Measurements from ENCODE around the gene WDR7. TPM values are rescaled to one million over a fixed set of nuclear protein-coding genes. Genes with fewer than 3 reads are reported as not detected.

WDR7 gene
- total RNA-seq, 6 experiments from 2014 or later, result 10.4 to 18.8 (median 15.3) TPM

DNA sequence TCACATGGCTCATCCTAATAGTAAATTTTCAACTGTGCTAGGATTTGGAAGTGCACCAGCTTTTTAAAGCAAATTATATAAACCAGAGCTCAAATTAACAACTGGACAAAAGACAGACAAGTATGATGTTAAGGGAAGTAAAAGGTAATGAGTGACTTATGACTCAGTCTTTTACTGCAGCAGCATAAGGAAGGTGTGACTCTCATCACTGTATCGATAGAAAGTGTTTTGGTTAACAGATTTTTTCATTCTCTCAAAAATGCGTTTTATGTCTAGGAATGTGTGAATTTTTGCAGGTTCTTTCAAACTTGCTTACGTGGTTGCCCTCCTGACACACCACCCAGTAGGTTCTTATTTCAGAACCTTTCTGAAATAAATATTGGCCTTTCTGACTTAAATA is 251.5 kb downstream of the WDR7 start:
- no peak for ATAC-seq
- H3K27me3 ChIP-seq, result no peaks in the 10 kb centered on the region
- TF ChIP-seq, protein P1, sequence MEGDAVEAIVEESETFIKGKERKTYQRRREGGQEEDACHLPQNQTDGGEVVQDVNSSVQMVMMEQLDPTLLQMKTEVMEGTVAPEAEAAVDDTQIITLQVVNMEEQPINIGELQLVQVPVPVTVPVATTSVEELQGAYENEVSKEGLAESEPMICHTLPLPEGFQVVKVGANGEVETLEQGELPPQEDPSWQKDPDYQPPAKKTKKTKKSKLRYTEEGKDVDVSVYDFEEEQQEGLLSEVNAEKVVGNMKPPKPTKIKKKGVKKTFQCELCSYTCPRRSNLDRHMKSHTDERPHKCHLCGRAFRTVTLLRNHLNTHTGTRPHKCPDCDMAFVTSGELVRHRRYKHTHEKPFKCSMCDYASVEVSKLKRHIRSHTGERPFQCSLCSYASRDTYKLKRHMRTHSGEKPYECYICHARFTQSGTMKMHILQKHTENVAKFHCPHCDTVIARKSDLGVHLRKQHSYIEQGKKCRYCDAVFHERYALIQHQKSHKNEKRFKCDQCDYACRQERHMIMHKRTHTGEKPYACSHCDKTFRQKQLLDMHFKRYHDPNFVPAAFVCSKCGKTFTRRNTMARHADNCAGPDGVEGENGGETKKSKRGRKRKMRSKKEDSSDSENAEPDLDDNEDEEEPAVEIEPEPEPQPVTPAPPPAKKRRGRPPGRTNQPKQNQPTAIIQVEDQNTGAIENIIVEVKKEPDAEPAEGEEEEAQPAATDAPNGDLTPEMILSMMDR (IDR thresholded peaks at IDR 0.05), result no peak
- no peak for TF ChIP-seq POLR2A (IDR thresholded peaks at IDR 0.05)
- DNase-seq, result no peak
- H3K9me3 ChIP-seq, result no peaks in the 10 kb centered on the region
- no peaks in the 10 kb centered on the region for H3K36me3 ChIP-seq
- peaks cover 0 to 4% (median 0%) of the 10 kb centered on the region in 4 donors for H3K4me1 ChIP-seq
- intact Hi-C loops (cut with DNase I), result no loop called here
- 90% methylated on average over 3 of the region's 3 CpGs for WGBS (ENCODE audit: insufficient coverage, low coverage, low lambda C conversion rate, missing lambda C conversion rate)
- no peak overlapping the region for H3K4me3 ChIP-seq
- H3K27ac ChIP-seq, result no peak overlapping the region

DNA sequence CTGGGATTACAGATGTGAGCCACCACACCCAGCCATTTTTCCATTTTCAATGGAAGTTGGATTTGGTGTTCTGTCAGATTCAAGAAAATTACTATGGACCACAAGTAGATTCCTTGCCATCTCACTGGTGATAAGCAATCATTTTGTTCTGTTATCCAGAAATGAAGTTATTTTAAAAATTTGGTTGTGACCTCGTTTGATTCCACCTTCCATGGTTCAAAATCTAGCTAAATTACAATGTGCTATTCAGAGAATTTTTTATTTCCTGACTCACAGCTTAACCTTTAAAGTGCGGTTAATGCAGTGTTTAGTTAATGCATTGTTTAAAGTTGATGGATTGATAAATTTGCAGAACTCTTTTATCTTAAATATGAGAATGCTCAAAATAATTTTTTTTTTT is 252.5 kb downstream of the WDR7 start:
- TF ChIP-seq, protein P1 (IDR thresholded peaks at IDR 0.05), result no peak
- TF ChIP-seq POLR2A (IDR thresholded peaks at IDR 0.05), result no peak
- WGBS (ENCODE audit: insufficient coverage, low coverage, low lambda C conversion rate, missing lambda C conversion rate), result 91% methylated on average over 2 of the region's 2 CpGs
- ATAC-seq (no peak), DNase-seq (no peak)
- H3K4me1 ChIP-seq, result peaks cover 0 to 4% (median 0%) of the 10 kb centered on the region in 4 donors
- H3K27ac ChIP-seq, result no peak overlapping the region
- intact Hi-C loops (cut with DNase I), result no loop called here
- H3K36me3 ChIP-seq, result no peaks in the 10 kb centered on the region
- no peaks in the 10 kb centered on the region for H3K9me3 ChIP-seq
- H3K4me3 ChIP-seq, result no peak overlapping the region
- H3K27me3 ChIP-seq, result no peaks in the 10 kb centered on the region

DNA sequence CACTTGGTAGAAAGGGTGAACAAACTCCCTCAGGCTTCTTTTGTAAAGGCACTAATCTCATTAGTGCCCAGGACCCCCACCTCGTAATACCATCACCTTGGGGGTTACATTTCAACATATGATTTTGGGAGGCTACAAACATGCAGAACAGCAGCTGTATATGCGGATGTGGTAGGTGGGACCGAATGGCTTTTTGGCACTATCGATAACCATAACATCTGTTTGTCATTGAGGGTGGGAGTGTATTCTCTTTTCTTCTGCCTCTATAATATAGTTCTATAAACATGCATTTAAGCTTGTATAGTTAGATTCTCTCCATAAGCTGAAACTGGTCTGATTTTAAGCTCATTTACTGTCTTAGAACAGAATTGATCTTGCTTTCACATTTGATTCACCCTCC is 256.6 kb downstream of the WDR7 start:
- Histone ChIP-seq H3K9me3 (no peaks in the 10 kb centered on the region), H3K4me3 (no peak overlapping the region), H3K27me3 (no peaks in the 10 kb centered on the region), H3K36me3 (no peaks in the 10 kb centered on the region), H3K4me1 (no peaks in the 10 kb centered on the region), H3K27ac (no peak overlapping the region)
- 96% methylated on average over 4 of the region's 4 CpGs for WGBS (ENCODE audit: insufficient coverage, low coverage, low lambda C conversion rate, missing lambda C conversion rate)
- no peak for TF ChIP-seq POLR2A (IDR thresholded peaks at IDR 0.05)
- TF ChIP-seq, protein P1 (IDR thresholded peaks at IDR 0.05), result no peak
- intact Hi-C loops (cut with DNase I), result no loop called here
- DNase-seq, result no peak
- ATAC-seq, result no peak

DNA sequence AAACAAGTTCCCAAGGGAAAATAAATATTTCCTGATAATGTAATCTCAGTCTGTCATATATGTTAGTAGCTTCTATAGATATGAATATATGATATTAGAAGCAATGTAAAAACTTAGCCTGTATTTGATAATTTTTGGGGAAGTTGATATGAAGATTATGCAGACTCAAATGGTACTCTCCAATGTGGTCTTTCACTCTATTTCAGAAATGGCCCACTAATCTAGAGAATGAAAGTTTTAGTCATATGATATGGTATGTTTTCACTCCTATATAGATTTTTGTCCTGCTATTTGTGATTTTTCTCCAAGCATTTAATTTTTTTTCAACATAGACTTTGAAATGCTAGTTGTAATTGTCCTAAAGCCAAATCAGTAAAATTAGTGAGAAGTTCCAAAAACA is 259.1 kb downstream of the WDR7 start:
- ATAC-seq, result no peak
- Histone ChIP-seq H3K36me3 (no peaks in the 10 kb centered on the region), H3K27ac (no peak overlapping the region), H3K4me3 (no peak overlapping the region), H3K9me3 (no peaks in the 10 kb centered on the region), H3K27me3 (no peaks in the 10 kb centered on the region), H3K4me1 (no peaks in the 10 kb centered on the region)
- DNase-seq, result no peak
- TF ChIP-seq, protein P1 (IDR thresholded peaks at IDR 0.05), result no peak
- TF ChIP-seq POLR2A (IDR thresholded peaks at IDR 0.05), result no peak
- intact Hi-C loops (cut with DNase I), result no loop called here

DNA sequence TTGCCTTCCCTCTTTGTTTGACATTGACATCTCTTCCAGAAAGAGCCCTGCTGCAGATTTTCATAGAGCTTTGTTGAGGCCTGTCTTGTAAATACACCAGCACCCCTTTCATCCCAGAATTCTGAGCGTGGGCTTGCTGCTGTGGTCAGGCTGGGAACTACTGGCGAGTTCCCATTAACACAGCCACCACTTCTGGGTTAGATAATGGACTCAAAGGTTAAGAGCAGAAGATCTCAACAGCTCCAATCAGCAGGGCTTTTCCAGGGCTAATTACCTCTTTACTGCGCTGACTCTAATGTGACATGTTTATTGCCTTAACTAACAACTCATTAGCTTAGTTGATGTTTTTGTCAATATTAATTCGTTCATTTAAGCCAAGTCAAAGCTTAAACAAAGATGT is 259.8 kb downstream of the WDR7 start:
- Histone ChIP-seq H3K36me3 (no peaks in the 10 kb centered on the region), H3K9me3 (no peaks in the 10 kb centered on the region), H3K4me3 (no peak overlapping the region), H3K4me1 (no peaks in the 10 kb centered on the region), H3K27ac (no peak overlapping the region), H3K27me3 (no peaks in the 10 kb centered on the region)
- TF ChIP-seq POLR2A (IDR thresholded peaks at IDR 0.05), result no peak
- TF ChIP-seq, protein P1 (IDR thresholded peaks at IDR 0.05), result no peak
- DNase-seq, result no peak
- WGBS (ENCODE audit: insufficient coverage, low coverage, low lambda C conversion rate, missing lambda C conversion rate), result 73% methylated on average over 4 of the region's 4 CpGs
- ATAC-seq, result no peak
- intact Hi-C loops (cut with DNase I), result no loop called here
